Muscle layer of duodenum (tissue), 2 donors: ENCODE measurements around the gene NEXN.
"Not testable (repeated sequence)": the region's sequence is repeated elsewhere in the genome, so short reads cannot be mapped to it uniquely, and the experiment has no call there.

Experiments used
- H3K27ac ChIP-seq: one replicate; pipeline ENCODE4 v1.7.0; 2013; ENCODE audit warnings: mild to moderate bottlenecking, low read length
- H3K27me3 ChIP-seq: one replicate; pipeline ENCODE4 v1.7.0; 2013; ENCODE audit warnings: low read depth, mild to moderate bottlenecking, control low read depth, low read length
- H3K36me3 ChIP-seq, 2 donors: one replicate each; pipeline ENCODE4 v1.7.0; 2013; ENCODE audit warnings: low read length in 2 of 2, control low read depth in 1 of 2, mild to moderate bottlenecking in 1 of 2; ENCODE audit not compliant: insufficient read depth in 2 of 2, control insufficient read depth in 1 of 2
- H3K4me1 ChIP-seq, 2 donors: one replicate each; pipeline ENCODE4 v1.7.0; 2013; ENCODE audit warnings: low read length in 2 of 2, mild to moderate bottlenecking in 2 of 2, control low read depth in 1 of 2, moderate library complexity in 1 of 2; ENCODE audit not compliant: insufficient read depth in 2 of 2, control insufficient read depth in 1 of 2
- H3K4me3 ChIP-seq, 2 donors: one replicate each; pipeline ENCODE4 v1.7.0; 2013; ENCODE audit warnings: low read length in 2 of 2, low read depth in 1 of 2, mild to moderate bottlenecking in 1 of 2
- H3K9me3 ChIP-seq, 2 donors: one replicate each; pipeline ENCODE4 v1.7.0; 2013; ENCODE audit warnings: low read length in 2 of 2, control low read depth in 1 of 2, mild to moderate bottlenecking in 1 of 2; ENCODE audit not compliant: control insufficient read depth in 1 of 2
- donor health status: healthy.

Gene NEXN

DNA sequence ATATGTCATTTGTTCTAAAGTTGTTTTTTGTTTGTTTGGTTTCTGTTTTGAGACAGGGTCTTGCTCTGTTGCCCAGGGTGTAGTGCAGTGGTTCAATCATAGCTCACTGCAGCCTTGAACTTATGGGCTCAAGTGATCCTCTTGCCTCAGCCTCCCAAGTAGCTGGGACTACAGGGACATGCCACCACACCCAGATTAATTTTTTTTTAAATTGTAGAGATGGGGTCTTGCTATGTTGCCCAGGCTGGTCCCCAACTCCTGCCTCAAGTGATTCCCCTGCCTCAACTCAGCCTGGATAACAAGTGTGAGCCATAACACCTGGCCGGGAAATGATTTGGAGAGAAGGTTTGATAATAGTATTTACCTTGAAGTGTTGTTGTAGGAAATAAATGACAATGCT, 18.2 kb downstream of the NEXN start:
- H3K36me3 ChIP-seq, result no peaks in the 10 kb centered on the region
- no peaks in the 10 kb centered on the region for H3K27me3 ChIP-seq
- no peak overlapping the region for H3K4me3 ChIP-seq
- no peaks in the 10 kb centered on the region for H3K4me1 ChIP-seq
- H3K9me3 ChIP-seq, result no peaks in the 10 kb centered on the region
- no peak overlapping the region for H3K27ac ChIP-seq

DNA sequence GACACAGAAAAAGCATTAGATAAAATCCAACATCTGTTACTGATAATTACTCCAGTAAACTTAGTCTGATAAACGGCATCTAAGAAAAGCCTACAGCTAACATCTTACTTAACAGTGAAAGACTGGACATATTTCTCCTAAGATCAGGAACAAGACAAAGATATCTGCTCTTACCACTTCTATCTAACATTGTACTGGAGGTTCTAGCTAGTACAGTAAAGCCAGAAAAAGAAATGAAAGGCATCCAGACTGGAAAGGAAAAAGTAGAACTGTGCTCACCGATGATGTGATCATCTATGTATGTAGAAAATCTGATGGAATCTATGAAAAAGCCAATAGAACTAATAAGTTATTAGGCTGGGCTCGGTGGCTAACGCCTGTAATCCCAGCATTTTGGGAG, 21.7 kb downstream of the NEXN start:
- Histone ChIP-seq H3K9me3 (no peaks in the 10 kb centered on the region), H3K27me3 (no peaks in the 10 kb centered on the region), H3K27ac (no peak overlapping the region), H3K36me3 (no peaks in the 10 kb centered on the region), H3K4me3 (no peak overlapping the region), H3K4me1 (no peaks in the 10 kb centered on the region)

DNA sequence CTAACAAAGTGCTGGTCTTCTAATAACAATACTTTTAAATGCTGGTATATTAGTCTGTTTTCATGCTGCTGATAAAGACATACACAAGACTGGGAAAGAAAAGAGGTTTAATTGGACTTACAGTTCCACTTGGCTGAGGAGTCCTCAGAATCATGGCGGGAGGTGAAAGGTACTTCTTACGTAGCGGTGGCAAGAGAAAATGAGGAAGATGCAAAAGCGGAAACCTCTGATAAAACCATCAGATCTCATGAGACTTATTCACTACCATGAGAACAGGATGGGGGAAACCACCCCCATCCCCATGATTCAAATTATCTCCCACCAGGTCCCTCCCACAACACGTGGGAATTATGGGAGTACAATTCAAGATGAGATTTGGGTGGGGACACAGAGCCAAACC, 30.5 kb downstream of the NEXN start:
- not testable (repeated sequence) for H3K4me1 ChIP-seq, H3K27me3 ChIP-seq, H3K4me3 ChIP-seq, H3K27ac ChIP-seq, H3K9me3 ChIP-seq
- peaks cover 9 to 36% of the 10 kb centered on the region in 2 donors for H3K36me3 ChIP-seq

DNA sequence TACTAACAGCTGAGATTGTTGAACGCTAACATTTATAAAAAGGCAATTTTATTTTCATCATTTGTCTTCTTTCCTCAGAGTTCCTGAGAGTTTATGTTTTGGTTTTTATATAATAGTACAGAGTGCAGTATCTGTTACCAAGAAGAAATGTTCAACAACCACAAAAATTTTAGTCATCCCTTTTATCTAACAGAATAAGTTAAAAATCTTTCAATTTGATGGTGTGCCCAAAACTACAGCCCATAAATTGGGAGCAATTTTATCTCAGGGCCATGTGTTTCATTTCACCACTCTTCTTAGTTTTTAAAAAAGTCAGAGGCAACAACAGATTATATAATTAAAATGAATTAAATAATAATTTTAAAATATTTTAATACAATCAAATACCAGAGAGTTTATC, 37.1 kb downstream of the NEXN start:
- H3K4me3 ChIP-seq, result no peak overlapping the region
- no peaks in the 10 kb centered on the region for H3K4me1 ChIP-seq
- no peak overlapping the region for H3K27ac ChIP-seq
- H3K27me3 ChIP-seq, result no peaks in the 10 kb centered on the region
- H3K36me3 ChIP-seq, result peaks cover 11 to 34% of the 10 kb centered on the region in 2 donors
- no peaks in the 10 kb centered on the region for H3K9me3 ChIP-seq

DNA sequence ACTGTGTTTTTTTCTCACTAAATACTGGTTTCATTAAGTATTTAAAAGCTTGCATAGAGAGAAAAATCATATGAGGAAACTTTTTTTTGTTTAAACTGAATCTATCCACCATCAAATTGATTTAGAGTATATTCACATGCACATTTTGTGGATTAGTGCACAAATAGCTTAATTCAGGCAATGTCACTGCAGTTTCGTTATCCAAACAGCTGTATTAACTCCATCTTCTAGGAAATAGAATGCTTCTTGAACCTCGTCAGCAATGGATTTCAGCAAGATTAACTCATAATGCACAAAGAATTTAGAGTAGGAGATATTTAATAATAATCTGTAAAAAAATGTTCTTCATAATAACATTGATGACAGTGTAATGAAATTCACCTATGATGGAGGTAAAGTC, 37.5 kb downstream of the NEXN start:
- H3K27me3 ChIP-seq, result no peaks in the 10 kb centered on the region
- H3K4me1 ChIP-seq, result no peaks in the 10 kb centered on the region
- no peak overlapping the region for H3K27ac ChIP-seq
- H3K9me3 ChIP-seq, result no peaks in the 10 kb centered on the region
- H3K36me3 ChIP-seq, result peaks cover 11 to 35% of the 10 kb centered on the region in 2 donors
- no peak overlapping the region for H3K4me3 ChIP-seq

DNA sequence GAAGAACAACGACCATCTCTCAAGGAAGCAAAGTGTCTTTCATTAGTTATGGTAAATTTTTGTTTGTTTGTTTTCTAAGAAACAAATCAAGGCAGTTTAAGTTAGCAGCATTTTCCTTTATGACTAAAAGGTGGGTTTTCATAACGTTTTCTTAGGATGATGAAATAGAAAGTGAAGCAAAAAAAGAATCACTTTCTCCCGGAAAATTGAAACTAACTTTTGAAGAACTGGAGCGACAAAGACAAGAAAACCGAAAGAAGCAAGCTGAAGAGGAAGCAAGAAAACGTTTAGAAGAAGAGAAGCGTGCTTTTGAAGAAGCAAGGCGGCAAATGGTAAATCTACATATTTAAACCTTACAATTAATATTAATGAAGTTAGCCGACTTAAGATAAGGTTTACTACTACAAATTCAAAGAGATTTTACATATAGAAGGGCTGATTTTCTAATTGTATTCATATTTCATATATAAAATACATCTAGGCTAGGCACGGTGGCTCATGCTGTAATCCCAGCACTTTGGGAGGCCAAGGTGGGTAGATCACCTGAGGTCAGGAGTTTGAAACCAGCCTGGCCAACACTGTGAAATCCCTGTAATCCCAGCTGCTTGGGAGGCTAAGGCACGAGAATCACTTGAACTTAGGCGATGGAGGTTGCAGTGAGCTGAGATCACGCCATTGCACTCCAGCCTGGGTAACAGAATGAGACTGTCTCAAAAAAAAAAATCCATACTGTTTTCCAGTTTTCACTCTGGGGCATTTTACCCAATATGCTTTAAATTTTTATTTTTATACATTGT, 38.3 kb downstream of the NEXN start:
- H3K4me3 ChIP-seq, result peak overlapping the region in 1 of 2 donors; percentile 37
- H3K36me3 ChIP-seq, result peaks cover 11 to 28% of the 10 kb centered on the region in 2 donors
- H3K27ac ChIP-seq, result no peak overlapping the region
- no peaks in the 10 kb centered on the region for H3K27me3 ChIP-seq
- H3K9me3 ChIP-seq, result no peaks in the 10 kb centered on the region
- no peaks in the 10 kb centered on the region for H3K4me1 ChIP-seq

DNA sequence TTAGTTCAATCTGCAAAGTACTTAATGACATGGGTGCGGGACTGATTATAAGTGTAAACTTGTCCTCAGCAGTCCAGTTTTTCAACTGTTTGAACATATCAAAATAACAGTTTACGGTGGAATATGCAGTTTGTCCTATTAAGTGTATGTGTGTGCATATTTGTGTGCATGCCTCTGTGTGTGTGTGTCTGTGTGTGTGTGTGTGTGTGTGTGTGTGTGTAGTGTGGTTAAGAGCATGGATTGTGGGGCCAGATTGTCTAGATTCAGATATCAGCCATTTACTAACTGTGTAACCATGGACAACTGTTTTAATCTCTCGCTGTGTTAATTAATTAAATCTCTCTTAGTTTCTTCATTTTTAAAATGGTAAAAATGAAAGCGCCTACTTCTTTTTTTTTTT, 39.0 kb downstream of the NEXN start:
- H3K4me3 ChIP-seq, result peak overlapping the region in 1 of 2 donors; percentile 12
- H3K27me3 ChIP-seq, result no peaks in the 10 kb centered on the region

DNA sequence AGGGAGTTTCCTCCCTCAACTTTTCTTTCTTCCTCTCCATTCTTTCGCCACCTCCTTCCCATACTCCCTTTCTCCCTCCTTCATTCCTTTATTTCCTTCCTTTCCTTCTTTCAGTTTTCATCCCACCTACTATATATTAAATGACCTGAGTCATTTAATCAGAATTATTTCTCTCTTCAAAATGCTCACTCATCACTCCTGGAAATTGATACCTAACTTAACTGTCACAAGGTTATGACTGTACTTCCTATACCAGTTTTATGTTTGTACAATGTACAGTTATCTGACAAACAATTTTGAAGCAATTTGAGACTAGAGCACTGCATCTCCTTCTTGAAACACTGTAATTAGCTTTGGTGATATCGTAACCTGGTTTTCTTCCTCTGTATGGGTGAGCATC, 41.4 kb downstream of the NEXN start:
- no peaks in the 10 kb centered on the region for H3K9me3 ChIP-seq
- peaks cover 15 to 35% of the 10 kb centered on the region in 2 donors for H3K36me3 ChIP-seq
- no peaks in the 10 kb centered on the region for H3K27me3 ChIP-seq
- H3K4me1 ChIP-seq, result no peaks in the 10 kb centered on the region
- H3K27ac ChIP-seq, result no peak overlapping the region
- no peak overlapping the region for H3K4me3 ChIP-seq

More for the DNA sequence above, 39.0 kb downstream of the NEXN start:
- H3K36me3 ChIP-seq, result peaks cover 11 to 28% of the 10 kb centered on the region in 2 donors
- no peak overlapping the region for H3K27ac ChIP-seq
- no peaks in the 10 kb centered on the region for H3K4me1 ChIP-seq
- no peaks in the 10 kb centered on the region for H3K9me3 ChIP-seq

DNA sequence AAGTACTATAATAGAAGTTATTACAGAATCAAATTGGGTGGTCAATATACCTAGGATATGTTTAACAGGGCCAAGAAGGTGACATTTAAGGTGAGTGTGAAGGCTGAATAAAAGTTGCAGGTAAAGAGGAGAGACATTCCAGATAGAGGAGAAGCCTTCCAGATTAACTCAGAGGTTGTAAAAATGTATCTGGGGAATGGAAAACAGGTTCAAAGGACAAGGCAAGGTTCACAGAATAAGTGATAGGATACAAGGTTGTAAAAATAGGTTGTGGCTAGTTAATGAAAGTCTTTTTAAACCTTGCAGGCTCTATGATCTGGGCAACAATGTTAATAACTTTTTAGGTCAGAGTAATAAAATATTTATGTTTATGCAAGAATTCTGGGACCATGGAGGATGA, 50.2 kb downstream of the NEXN start:
- no peak overlapping the region for H3K27ac ChIP-seq
- H3K4me3 ChIP-seq, result no peak overlapping the region
- H3K36me3 ChIP-seq, result peaks cover 14 to 37% of the 10 kb centered on the region in 2 donors

DNA sequence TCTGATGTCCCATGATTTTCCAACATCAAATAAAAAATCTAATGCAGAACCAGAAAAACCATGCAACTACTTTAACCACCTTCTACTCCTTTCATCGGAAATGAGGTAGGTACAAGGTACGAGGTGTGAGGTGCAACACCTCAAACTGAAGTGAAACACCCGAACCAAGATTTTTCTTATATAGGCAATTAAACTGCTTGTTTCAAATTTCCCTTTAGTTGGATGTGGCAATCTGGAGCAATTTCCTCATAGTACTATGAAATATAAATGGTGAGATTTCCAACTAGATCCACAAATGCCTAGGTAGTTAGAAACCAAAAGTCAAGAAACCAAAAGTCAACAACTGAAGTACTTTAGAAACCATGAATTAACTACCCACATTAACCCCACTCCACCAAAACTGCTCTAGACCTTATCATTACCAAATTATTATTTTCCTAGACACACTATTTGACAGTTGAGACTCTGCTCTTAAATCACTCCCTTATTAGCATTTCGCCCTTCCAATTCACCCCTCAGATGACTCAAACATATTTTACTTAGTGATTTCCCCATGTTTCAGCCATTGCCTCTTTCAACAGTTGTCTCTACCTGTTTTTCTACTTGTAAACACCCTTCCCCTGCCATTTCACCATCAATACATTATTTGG, 52.6 kb downstream of the NEXN start:
- peaks cover 19 to 44% of the 10 kb centered on the region in 2 donors for H3K36me3 ChIP-seq
- no peak overlapping the region for H3K4me3 ChIP-seq
- H3K4me1 ChIP-seq, result no peaks in the 10 kb centered on the region
- no peaks in the 10 kb centered on the region for H3K9me3 ChIP-seq
- H3K27me3 ChIP-seq, result no peaks in the 10 kb centered on the region
- H3K27ac ChIP-seq, result no peak overlapping the region

More for the DNA sequence above, 50.2 kb downstream of the NEXN start:
- Histone ChIP-seq H3K27me3 (no peaks in the 10 kb centered on the region), H3K9me3 (no peaks in the 10 kb centered on the region), H3K4me1 (no peaks in the 10 kb centered on the region)

DNA sequence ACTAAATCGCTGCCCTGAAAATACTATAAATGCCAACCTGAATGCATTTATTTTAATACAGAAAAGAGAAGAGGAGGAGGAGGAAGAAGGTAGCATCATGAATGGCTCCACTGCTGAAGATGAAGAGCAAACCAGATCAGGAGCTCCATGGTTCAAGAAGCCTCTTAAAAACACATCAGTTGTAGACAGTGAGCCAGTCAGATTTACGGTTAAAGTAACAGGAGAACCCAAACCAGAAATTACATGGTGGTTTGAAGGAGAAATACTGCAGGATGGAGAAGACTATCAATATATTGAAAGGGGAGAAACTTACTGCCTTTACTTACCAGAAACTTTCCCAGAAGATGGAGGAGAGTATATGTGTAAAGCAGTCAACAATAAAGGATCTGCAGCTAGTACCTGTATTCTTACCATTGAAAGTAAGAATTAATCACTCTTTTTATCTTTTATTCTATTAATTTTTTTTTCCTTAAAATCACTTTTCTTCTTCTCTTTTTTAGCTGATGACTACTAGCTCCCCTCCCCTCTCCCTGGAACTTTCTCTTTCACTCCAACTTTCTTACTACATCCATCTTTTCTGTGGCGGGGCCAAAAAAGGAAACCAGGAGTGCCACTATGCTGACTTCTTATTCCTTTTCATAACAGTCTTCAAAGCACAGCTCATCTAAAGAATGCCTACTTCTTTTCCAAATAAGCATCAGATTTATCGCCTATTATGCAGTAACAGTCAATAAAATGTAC, 54.1 kb downstream of the NEXN start:
- peaks cover 0 to 6% of the 10 kb centered on the region in 2 donors for H3K4me1 ChIP-seq
- H3K36me3 ChIP-seq, result peaks cover 33 to 42% of the 10 kb centered on the region in 2 donors

More for the DNA sequence above, 54.1 kb downstream of the NEXN start:
- Histone ChIP-seq H3K27ac (no peak overlapping the region), H3K9me3 (no peaks in the 10 kb centered on the region), H3K4me3 (no peak overlapping the region), H3K27me3 (no peaks in the 10 kb centered on the region)
